ENCODE data around the gene TNFAIP8L1. TPM values are rescaled to one million over a fixed set of nuclear protein-coding genes. Genes with fewer than 3 reads are reported as not detected.
A peak's percentile ranks its signal among the peaks of the same experiment; 100 is the strongest.

Gene TNFAIP8L1
- total RNA-seq, 1 donor from 2014 or later = 8.2 TPM

GRCh38 chr19:4639531-4640246 lies 373 bp downstream of the TNFAIP8L1 start:
- no peaks in the 10 kb centered on the region for H3K36me3 Mint-ChIP-seq
- no peak for DNase-seq (ENCODE audit: low spot score)
- peak overlapping the region; percentile 93 for H3K4me2 ChIP-seq
- peaks cover 15% of the 10 kb centered on the region for H3K27me3 ChIP-seq
- no peak overlapping the region for H3K9ac ChIP-seq
- H2AFZ ChIP-seq (replicated peaks) = peak overlapping the region; percentile 90
- H3K9me3 ChIP-seq (ENCODE audit: low read depth) = no peaks in the 10 kb centered on the region
- peaks cover 4% of the 10 kb centered on the region for H3K4me1 ChIP-seq
- TF ChIP-seq CTCF (IDR thresholded peaks at IDR 0.05) = no peak
- no peak for TF ChIP-seq EZH2phosphoT487 (IDR thresholded peaks at IDR 0.05)
- TF ChIP-seq EZH2 (IDR thresholded peaks at IDR 0.05) = no peak
- no peak overlapping the region for H3K27ac ChIP-seq
- no peaks in the 10 kb centered on the region for H3K79me2 ChIP-seq (ENCODE audit: low read depth)
- H3F3A ChIP-seq (ENCODE audit: low read depth) = peaks cover 8% of the 10 kb centered on the region
- H3K9me3 Mint-ChIP-seq = no peaks in the 10 kb centered on the region
- H3K4me3 Mint-ChIP-seq = peak overlapping the region; percentile 89
- peaks cover 15% of the 10 kb centered on the region for H3K4me1 Mint-ChIP-seq
- H3K27me3 Mint-ChIP-seq (ENCODE audit: insufficient read depth, low read depth) = peaks cover 11% of the 10 kb centered on the region
- no peak overlapping the region for H3K27ac Mint-ChIP-seq
- H3K4me3 ChIP-seq = peak overlapping the region; percentile 81
- no peaks in the 10 kb centered on the region for H3K36me3 ChIP-seq
- H4K20me1 ChIP-seq (ENCODE audit: low read depth) = no peaks in the 10 kb centered on the region

- H3K9ac ChIP-seq = no peak overlapping the region
These were observed 1.1 kb downstream of the TNFAIP8L1 start for GRCh38 chr19:4640247-4641000.

GRCh38 chr19:4641132-4641531 lies 1.8 kb downstream of the TNFAIP8L1 start:
- Histone ChIP-seq H2AFZ (replicated peaks) (no peak overlapping the region), H3K4me3 (no peak overlapping the region), H3K79me2 (ENCODE audit: low read depth) (no peaks in the 10 kb centered on the region), H4K20me1 (ENCODE audit: low read depth) (no peaks in the 10 kb centered on the region), H3K4me2 (no peak overlapping the region), H3K36me3 (no peaks in the 10 kb centered on the region), H3F3A (ENCODE audit: low read depth) (peaks cover 3% of the 10 kb centered on the region), H3K27ac (no peak overlapping the region), H3K9ac (no peak overlapping the region), H3K27me3 (peaks cover 15% of the 10 kb centered on the region), H3K4me1 (no peaks in the 10 kb centered on the region), H3K9me3 (ENCODE audit: low read depth) (no peaks in the 10 kb centered on the region)
- no peak for DNase-seq (ENCODE audit: low spot score)
- TF ChIP-seq EZH2phosphoT487 (IDR thresholded peaks at IDR 0.05) = no peak
- TF ChIP-seq EZH2 (IDR thresholded peaks at IDR 0.05) = no peak
- TF ChIP-seq CTCF (IDR thresholded peaks at IDR 0.05) = no peak
- no peaks in the 10 kb centered on the region for H3K9me3 Mint-ChIP-seq
- peaks cover 11% of the 10 kb centered on the region for H3K4me1 Mint-ChIP-seq
- no peak overlapping the region for H3K4me3 Mint-ChIP-seq
- H3K27ac Mint-ChIP-seq = no peak overlapping the region
- peaks cover 7% of the 10 kb centered on the region for H3K27me3 Mint-ChIP-seq (ENCODE audit: insufficient read depth, low read depth)
- H3K36me3 Mint-ChIP-seq = peaks cover 1% of the 10 kb centered on the region

More at GRCh38 chr19:4640247-4641000, 1.1 kb downstream of the TNFAIP8L1 start:
- peaks cover 1% of the 10 kb centered on the region for H3K36me3 Mint-ChIP-seq
- H2AFZ ChIP-seq (replicated peaks) = no peak overlapping the region
- DNase-seq (ENCODE audit: low spot score) = no peak
- H3K27ac ChIP-seq = no peak overlapping the region
- peak overlapping the region; percentile 81 for H3K4me3 ChIP-seq
- H3K27me3 ChIP-seq = peaks cover 15% of the 10 kb centered on the region
- peaks cover 11% of the 10 kb centered on the region for H3K27me3 Mint-ChIP-seq (ENCODE audit: insufficient read depth, low read depth)
- H3K27ac Mint-ChIP-seq = no peak overlapping the region
- H3K4me3 Mint-ChIP-seq = peak overlapping the region; percentile 89
- peaks cover 4% of the 10 kb centered on the region for H3K4me1 ChIP-seq
- H3K36me3 ChIP-seq = no peaks in the 10 kb centered on the region
- H3K9me3 ChIP-seq (ENCODE audit: low read depth) = no peaks in the 10 kb centered on the region
- peaks cover 3% of the 10 kb centered on the region for H3F3A ChIP-seq (ENCODE audit: low read depth)
- peaks cover 15% of the 10 kb centered on the region for H3K4me1 Mint-ChIP-seq
- no peaks in the 10 kb centered on the region for H4K20me1 ChIP-seq (ENCODE audit: low read depth)
- peak overlapping the region; percentile 93 for H3K4me2 ChIP-seq
- H3K79me2 ChIP-seq (ENCODE audit: low read depth) = no peaks in the 10 kb centered on the region
- H3K9me3 Mint-ChIP-seq = no peaks in the 10 kb centered on the region
- no peak for TF ChIP-seq EZH2 (IDR thresholded peaks at IDR 0.05)
- no peak for TF ChIP-seq CTCF (IDR thresholded peaks at IDR 0.05)
- no peak for TF ChIP-seq EZH2phosphoT487 (IDR thresholded peaks at IDR 0.05)

All from neural progenitor cell (in vitro differentiated cells).